IPS-NIHi11 (cell line): ENCODE measurements around the gene TTC38.
"Not testable (repeated sequence)": the region's sequence is repeated elsewhere in the genome, so short reads cannot be mapped to it uniquely, and the experiment has no call there.

ENCODE experiments used
- DNase-seq: peaks from one replicate; pipeline ENCODE4 v3.0.0; 2012; ENCODE audit warnings: mixed read lengths, low spot score

Gene TTC38

DNA sequence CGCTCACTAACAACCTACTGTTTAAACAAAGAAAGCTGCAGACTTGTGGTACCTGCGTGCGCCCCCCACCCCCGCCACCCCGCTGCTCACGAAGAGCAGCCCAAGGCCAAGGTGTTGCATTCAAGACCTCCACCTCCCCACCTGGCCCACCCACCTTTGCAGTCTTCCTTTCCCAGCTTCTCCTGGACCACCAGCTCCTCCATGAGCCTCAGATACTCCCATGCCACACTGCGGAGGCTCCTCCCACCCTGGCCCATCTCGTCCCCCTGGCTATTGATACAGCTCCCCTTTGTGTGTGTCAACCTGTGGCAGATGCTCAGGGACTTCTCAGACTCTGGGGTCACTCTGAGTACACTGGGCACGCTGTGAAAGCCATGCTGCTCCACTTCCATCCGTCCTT lies 21.6 kb upstream of the TTC38 start:
- no peak for DNase-seq

DNA sequence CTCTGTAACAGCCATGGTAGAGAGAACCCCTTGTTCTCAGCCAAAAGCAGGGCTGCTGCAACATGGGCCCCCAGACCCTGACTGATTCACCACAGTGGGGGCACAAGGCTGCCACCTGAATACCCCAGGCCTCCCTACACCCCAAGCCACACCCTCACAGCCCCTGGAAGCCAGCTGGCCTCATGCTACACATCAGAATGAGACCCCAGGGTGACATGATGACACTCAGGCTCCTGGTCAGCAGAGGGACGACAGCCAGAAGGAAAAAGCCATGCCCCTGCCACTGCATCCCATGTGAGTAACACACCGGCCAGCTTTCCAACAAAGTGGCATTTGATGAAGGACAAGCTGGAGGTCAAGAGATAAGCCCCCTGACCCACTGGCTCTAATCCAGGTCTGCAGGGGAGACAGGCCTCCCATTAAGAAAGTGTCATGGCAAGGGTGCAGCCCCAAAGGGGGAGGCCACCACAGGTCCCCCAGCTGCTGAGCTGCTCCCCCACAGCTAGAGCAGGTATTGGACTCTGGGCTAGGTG lies 20.3 kb upstream of the TTC38 start:
- no peak for DNase-seq

GRCh38 chr22:46250035-46250782 lies 17.6 kb upstream of the TTC38 start, which contains the start of gene CDPF1:
TSS of gene CDPF1 (minus strand) at chr22:46250293. CDS start at chr22:46248284, 2,009 bp downstream.
- peak; percentile 97 for DNase-seq

- DNase-seq = peak; percentile 40
Measured at GRCh38 chr22:46250783-46251125, 17.1 kb upstream of the TTC38 start.

GRCh38 chr22:46251266-46251665 lies 16.5 kb upstream of the TTC38 start:
- no peak for DNase-seq

GRCh38 chr22:46251816-46252380 lies 15.9 kb upstream of the TTC38 start:
- no peak for DNase-seq

DNA sequence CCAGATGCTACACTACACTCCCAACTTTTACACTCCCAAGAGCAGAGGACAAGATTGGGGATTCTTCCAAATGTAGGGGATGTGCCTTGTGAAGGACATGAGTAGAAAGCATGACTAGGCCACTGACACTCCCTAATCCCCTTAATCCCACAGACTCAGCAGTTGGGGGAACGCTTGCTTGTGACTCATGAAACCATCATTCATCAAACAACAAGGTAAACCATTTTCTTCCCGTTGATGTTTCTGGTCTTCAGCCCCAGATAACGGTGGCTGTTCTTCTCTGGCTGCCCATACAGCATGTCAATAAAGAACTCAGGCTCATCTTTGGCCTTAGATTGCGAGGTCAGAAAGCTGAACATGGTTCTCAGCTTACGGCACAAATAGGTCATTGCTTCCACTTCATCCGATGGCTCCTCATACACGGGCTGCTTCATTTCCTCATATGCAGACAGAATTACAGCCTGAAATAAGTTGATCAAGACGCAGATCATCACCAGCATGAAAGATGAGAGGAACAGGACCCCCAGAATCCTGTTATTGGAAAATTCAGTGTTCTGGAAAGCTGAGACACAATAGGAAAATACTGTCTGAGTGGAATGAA lies 11.3 kb upstream of the TTC38 start:
- no peak for DNase-seq

GRCh38 chr22:46259374-46259773 lies 8.4 kb upstream of the TTC38 start:
- DNase-seq = no peak

DNA sequence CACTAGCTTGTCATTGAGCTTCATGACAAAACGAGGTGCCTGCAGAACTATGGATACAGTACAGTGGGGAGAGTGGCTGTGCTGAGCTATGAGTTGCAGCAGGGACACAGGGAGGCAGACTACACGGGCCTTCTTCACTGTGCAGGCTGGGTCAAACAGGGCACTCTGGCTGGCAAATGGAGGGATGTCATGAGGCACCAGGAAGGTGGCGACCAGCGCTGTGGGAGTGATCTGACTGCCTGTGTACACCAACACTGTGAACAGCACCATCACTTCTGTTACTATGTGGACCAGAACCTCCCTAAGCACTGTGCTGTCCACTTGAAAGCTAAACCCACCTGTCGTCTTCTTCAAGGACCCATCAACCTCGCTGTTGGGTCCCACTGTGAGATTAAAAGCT lies 7.8 kb upstream of the TTC38 start:
- DNase-seq = no peak

DNA sequence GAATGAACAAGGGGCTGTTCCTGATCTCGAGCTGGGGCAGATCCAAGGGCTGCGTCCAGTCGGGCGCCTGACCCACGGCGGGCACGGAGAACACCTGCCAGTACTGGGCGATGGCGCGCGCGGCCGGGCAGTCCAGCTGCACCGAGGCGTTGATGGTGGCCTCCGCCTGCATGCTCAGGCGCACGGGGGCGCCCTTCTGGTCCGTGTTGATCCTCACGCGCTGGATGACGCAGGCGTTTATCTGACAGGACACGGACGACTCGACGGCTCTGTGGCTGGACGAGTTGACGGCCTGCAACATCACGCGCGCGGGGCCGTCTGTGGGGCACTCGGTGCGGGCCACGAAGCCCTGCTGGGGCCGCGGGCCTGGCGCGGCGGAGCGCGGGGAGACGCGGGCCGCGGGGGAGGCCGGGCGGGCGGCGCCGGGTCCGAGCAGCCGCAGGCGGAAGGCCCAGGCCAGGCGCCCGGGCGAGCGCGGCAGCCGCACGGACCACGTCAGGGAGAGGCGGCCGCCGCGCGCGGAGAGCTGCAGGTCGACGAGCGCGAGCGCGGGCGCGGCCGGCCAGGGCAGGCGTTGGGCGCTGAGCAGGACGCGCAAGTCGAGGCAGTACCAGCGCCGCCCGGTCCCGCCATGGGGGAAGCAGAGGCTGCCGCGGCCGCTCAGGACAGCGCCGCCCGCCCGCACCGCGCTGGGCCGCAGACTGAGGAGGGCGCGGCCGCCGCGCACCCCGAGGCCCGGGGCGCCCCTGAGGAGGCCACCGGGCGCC lies 5.2 kb upstream of the TTC38 start:
- DNase-seq = peak; percentile 85

DNA sequence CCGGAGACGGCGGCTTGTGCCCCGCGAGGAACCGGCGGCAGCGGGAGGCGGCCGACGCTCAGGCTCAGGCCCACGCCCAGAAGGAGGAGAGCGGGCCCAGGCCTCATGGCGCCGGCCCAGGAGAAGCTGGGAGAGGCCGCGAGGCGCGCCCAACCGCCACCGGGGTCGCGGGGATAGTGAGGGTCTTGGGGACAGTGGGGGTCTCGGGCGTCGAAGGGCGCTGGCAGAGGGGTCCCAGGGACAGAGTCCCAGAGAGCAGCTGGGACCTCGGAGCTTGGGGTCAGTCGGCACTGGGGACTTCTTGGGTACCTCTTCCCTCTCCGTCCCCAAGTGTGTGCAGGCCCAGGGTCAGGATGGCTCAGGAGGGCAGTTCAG lies 4.6 kb upstream of the TTC38 start, which contains the start of gene PKDREJ:
Gene PKDREJ, minus strand, starts transcription at position 128 of the 375 bp plus-strand sequence. Its CDS starts 21 bp downstream, at position 107.
- no peak for DNase-seq

GRCh38 chr22:46264520-46264919 lies 3.3 kb upstream of the TTC38 start:
- not testable (repeated sequence) for DNase-seq

GRCh38 chr22:46265627-46266026 lies 2.2 kb upstream of the TTC38 start:
- DNase-seq = not testable (repeated sequence)

DNA sequence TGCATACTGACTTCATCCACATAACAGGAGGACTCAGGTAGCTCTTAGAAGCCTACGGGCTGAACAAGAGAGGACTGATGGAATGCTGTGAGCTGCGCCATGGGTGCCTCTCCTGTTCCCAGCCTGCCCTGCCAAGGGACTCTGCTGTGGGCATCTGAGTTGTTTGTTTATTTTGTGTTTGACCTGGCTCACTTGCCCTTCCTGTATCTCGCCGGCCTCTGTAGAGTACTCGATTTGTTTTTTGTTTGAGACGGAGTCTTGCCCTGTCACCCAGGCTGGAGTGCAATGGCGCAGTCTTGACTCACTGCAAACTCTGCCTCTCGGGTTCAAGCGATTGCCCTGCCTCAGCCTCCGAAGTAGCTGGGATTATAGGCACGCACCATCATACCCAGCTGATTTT lies 1.8 kb downstream of the TTC38 start:
- DNase-seq = no peak

- DNase-seq = no peak
Measured at GRCh38 chr22:46272196-46272595, 4.4 kb downstream of the TTC38 start.

DNA sequence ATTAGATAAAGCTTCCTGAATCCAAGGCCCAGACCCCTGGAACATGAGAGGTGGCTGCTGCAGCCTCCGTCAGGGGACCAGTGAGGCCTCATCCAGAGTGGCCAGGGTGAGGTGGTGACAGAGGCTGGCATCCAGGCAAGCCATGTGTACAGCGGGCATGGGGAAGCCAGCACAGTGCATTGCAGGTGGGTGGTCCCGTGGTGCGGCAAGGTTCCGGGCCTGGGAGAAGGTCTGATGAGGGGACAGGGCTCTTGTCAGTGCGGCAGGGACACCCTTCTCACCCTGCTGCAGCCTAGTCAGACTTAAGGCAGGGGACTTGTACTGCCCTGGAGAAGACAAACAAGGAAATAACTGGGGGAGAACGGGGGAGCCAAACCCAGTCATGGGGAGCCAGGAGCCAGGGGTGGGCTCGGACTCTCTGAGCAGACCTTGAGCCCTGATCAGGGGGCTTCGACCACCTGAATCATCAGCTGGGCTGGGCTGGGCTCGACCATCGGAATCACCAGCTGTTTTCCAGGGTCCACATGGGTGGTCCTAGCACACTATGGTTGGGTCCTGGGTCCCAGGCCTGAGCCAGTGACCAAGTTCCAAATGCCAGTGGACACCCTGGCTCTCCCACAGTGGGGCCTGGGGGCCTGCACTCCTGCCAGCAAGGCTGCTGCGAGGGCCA lies 5.1 kb downstream of the TTC38 start:
- no peak for DNase-seq

DNA sequence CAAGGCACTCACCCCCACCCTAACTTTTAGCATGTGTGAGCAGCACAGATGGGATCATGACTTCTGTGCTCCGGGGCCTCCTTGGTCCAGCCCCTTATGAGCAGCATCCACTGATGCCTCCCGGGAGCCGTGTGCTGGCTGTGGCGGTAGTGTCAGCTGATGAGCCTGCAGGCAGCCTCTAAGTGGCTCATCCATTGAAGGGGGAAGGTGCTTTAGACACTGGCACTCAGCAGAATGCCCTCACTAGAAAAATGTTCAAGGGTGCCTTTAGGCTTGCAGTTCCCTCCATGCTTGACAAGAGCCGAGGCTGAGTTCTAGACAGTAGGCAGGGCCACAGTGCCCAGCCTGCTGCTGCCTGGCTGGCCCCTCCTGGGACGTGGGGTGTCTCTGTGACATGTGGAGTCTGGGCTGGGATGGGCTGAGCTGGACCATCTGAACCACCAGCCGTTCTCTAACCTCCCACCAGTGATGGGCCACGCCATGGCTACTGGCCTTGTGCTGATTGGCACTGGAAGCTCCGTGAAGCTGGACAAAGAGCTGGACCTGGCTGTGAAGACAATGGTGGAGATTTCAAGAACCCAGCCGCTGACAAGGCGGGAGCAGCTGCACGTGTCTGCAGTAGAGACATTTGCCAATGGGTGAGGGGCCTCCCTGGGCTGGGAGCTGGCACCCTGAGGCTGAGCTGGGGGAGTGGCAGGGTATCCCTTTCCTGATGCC lies 5.8 kb downstream of the TTC38 start:
- DNase-seq = no peak

- DNase-seq = no peak
Measured at GRCh38 chr22:46274381-46274780, 6.6 kb downstream of the TTC38 start.

GRCh38 chr22:46275455-46276122 lies 7.8 kb downstream of the TTC38 start:
- no peak for DNase-seq

DNA sequence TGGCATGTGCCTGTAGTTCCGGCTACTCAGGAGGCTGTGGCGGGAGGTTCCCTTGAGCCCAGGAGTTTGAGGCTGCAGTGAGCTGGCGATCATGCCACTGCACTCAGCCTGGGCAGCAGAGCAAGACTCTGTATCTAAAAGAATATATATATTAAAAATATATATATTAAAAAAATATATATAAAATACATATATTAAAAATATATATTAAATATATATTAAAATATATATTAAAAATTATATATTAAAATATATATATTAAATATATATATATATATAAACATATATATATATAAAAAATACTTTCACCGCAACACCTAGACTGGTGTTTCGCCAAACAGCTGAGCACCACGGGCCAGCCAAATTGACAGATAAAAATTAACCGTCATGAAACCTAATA lies 8.8 kb downstream of the TTC38 start:
- no peak for DNase-seq
